Muscle layer of colon (tissue), 2 donors: ENCODE results near the gene GTF2I.
"Not testable (repeated sequence)": the region's sequence is repeated elsewhere in the genome, so short reads cannot be mapped to it uniquely, and the experiment has no call there.

Experiments used
- H3K27ac ChIP-seq: one replicate; pipeline ENCODE4 v1.7.0; 2013; ENCODE audit warnings: low read depth, mild to moderate bottlenecking, low read length, moderate library complexity
- H3K27me3 ChIP-seq, 2 donors: one replicate each; pipeline ENCODE4 v1.7.0; 2013; ENCODE audit warnings: low read length in 2 of 2, mild to moderate bottlenecking in 2 of 2; ENCODE audit not compliant: insufficient read depth in 2 of 2, control insufficient read depth in 1 of 2
- H3K36me3 ChIP-seq: one replicate; pipeline ENCODE4 v1.7.0; 2013; ENCODE audit warnings: mild to moderate bottlenecking, low read length; ENCODE audit not compliant: insufficient read depth
- H3K4me1 ChIP-seq: one replicate; pipeline ENCODE4 v1.7.0; 2013; ENCODE audit warnings: mild to moderate bottlenecking, low read length; ENCODE audit not compliant: insufficient read depth
- H3K4me3 ChIP-seq, 2 donors: one replicate each; pipeline ENCODE4 v1.7.0; 2013; ENCODE audit warnings: low read length in 2 of 2, low read depth in 1 of 2, mild to moderate bottlenecking in 1 of 2, moderate library complexity in 1 of 2
- H3K9ac ChIP-seq: one replicate; pipeline ENCODE4 v1.7.0; 2013; ENCODE audit warnings: low read length
- H3K9me3 ChIP-seq: one replicate; pipeline ENCODE4 v1.7.0; 2013; ENCODE audit warnings: mild to moderate bottlenecking, low read length
- donor health status: abdominal sarcoma.
- donor health status: Adenocarcinoma of cecum.

The GTF2I gene

GRCh38 chr7:74797848-74798622 lies 140.5 kb downstream of the GTF2I start:
- H3K9me3 ChIP-seq, H3K27ac ChIP-seq, H3K4me3 ChIP-seq, H3K4me1 ChIP-seq, H3K9ac ChIP-seq, H3K36me3 ChIP-seq, H3K27me3 ChIP-seq: not testable (repeated sequence)

- not testable (repeated sequence) for H3K9me3 ChIP-seq, H3K27me3 ChIP-seq, H3K4me3 ChIP-seq, H3K36me3 ChIP-seq, H3K27ac ChIP-seq, H3K4me1 ChIP-seq, H3K9ac ChIP-seq
Observed at GRCh38 chr7:74798644-74799043, 141.1 kb downstream of the GTF2I start.
